K562 (cell line): ENCODE results near the gene IRAK2. TPM values are rescaled to one million over a fixed set of nuclear protein-coding genes. Genes with fewer than 3 reads are reported as not detected.

Experiments used
- PHF20 ChIP-seq: fragments of 450-650 bp; IDR thresholded peaks from 2 replicates; pipeline ENCODE4 v1.6.1; 2018; ENCODE audit not compliant: partially characterized antibody
- PRDM10 ChIP-seq: fragments of 450-650 bp; IDR thresholded peaks from 2 replicates; pipeline ENCODE4 v1.6.1; 2018; ENCODE audit not compliant: partially characterized antibody
- RBFOX2 ChIP-seq: fragments of 200-400 bp; formaldehyde crosslinking; IDR thresholded peaks from 2 replicates; pipeline ENCODE4 v1.6.1; 2017; ENCODE audit warnings: low read depth, mild to moderate bottlenecking, low read length, moderate library complexity
- SAP30 ChIP-seq: fragments of 200-600 bp; sonication (generic); IDR thresholded peaks from 2 replicates; pipeline ENCODE4 v1.6.1; 2012; ENCODE audit warnings: borderline replicate concordance, low read depth, mild to moderate bottlenecking, moderate library complexity, low read length, control low read depth, inconsistent platforms; ENCODE audit not compliant: insufficient read depth, poor library complexity, severe bottlenecking
- STAT5B ChIP-seq: fragments of 250-450 bp; sonication (Bioruptor Pico); IDR thresholded peaks from 2 replicates; pipeline ENCODE4 v1.8.0; 2021; ENCODE audit warnings: mild to moderate bottlenecking, inconsistent platforms
- U2AF1 ChIP-seq: fragments of 200-400 bp; formaldehyde crosslinking; optimal IDR thresholded peaks from 2 replicates; pipeline ENCODE3; 2017; ENCODE audit warnings: mild to moderate bottlenecking, low read depth, low read length, moderate library complexity
- USF2 ChIP-seq: sonication (generic); formaldehyde crosslinking; IDR thresholded peaks from 2 replicates; pipeline ENCODE4 v1.5.0; 2020; ENCODE audit warnings: missing genetic modification reagents
- ZNF263 ChIP-seq: sonication (generic); formaldehyde crosslinking; IDR thresholded peaks from 2 replicates; pipeline ENCODE4 v1.8.0; 2022; ENCODE audit warnings: mild to moderate bottlenecking, missing genetic modification reagents, borderline replicate concordance
- ZNF407 ChIP-seq: fragments of 450-650 bp; IDR thresholded peaks from 2 replicates; pipeline ENCODE4 v1.6.1; 2016; ENCODE audit warnings: low read depth
- polyA plus RNA-seq, 8 experiments: library from polyadenylated mRNA; depleted of rRNA in 4 of 8; stranded (reverse) in 5 of 8; unstranded in 3 of 8; fragments of >200 nt; fragmentation: Nextera tagmentation in 2 of 8; fragmentation: Illumina TruSeq in 1 of 8; extraction: Ambion mirVana in 2 of 8; extraction: Trizol in 1 of 8; gene quantifications; 2 replicates each; pipeline versions ENCODE4 v1.2.1 to v1.2.3, GENCODE V29; 2011 to 2014; ENCODE audit warnings: inconsistent platforms in 1 of 8, missing spikeins in 1 of 8
- total RNA-seq, 7 experiments: library from RNA; depleted of rRNA in 6 of 7; stranded (reverse); fragments of >200 nt in 6 of 7; fragmentation: Illumina TruSeq in 2 of 7; extraction: Trizol in 2 of 7; gene quantifications; 2 replicates each; pipeline versions ENCODE4 v1.2.1 to v1.2.3, GENCODE V29; 2011 to 2021; ENCODE audit warnings: low replicate concordance in 1 of 7

The IRAK2 gene
- total and polyA plus RNA-seq, 9 of the 15 experiments (the other 6 are each of a cell fraction or from before 2014, with no cell fraction given): 0.42 to 4.4 (median 2.7) TPM

DNA sequence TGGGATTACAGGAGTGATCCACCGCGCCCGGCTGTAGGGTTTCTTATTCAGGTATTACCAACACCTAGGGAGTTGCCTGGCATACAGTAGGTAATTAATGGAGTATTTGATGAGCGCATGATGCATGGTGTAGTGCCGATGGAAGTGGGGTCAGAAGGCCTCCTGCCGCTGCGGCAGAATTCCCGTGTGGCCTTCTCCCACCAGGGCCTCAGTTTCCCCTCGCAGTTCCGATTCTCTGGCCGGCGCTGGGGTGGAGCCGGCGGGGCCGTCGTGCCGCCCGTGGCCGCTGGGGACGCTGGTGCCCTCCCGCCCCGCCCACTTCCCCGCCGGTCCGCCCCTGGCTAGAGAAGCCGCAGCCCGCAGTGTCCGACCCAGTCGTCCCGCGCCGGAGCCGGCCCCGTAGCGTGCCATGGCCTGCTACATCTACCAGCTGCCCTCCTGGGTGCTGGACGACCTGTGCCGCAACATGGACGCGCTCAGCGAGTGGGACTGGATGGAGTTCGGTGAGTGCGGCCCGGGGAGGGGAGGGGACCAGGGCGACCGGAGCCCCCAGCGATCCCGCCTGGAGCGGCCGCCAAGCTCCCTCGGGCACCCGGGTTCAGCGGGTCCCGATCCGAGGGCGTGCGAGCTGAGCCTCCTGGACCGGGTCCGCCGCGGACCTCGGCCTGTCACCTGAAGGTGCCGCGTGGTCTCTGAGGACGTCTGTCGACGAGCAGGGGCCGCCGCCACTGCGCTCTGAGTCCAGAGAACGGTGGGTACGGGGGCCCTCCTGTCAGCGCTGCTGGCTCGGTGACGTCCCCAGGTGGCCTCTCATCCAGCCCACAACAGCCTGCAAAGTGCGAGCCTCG lies at the start of gene IRAK2 (continued):
- TF ChIP-seq U2AF1: peak; percentile 28
- TF ChIP-seq STAT5B: no peak
- peak; percentile 83 for TF ChIP-seq PRDM10
- TF ChIP-seq USF2 (CRISPR knock-in tag): 0 out of 2 replicates have a peak, but pooled peaks have one; percentile 2
- peak; percentile 88 for TF ChIP-seq SAP30
- peak; percentile 53 for TF ChIP-seq PHF20
- peak; percentile 79 for TF ChIP-seq RBFOX2
- no peak for TF ChIP-seq ZNF407
- TF ChIP-seq ZNF263: no peak; the same call in 1 of the 2 replicates
